ENCODE measurements around the gene DLGAP1. TPM values are rescaled to one million over a fixed set of nuclear protein-coding genes. Genes with fewer than 3 reads are reported as not detected.

DLGAP1 gene
- total and polyA plus RNA-seq, 2 of the 8 experiments (the other 6 are each of a cell fraction or from before 2014, with no cell fraction given): 11.8 to 16.9 TPM

DNA sequence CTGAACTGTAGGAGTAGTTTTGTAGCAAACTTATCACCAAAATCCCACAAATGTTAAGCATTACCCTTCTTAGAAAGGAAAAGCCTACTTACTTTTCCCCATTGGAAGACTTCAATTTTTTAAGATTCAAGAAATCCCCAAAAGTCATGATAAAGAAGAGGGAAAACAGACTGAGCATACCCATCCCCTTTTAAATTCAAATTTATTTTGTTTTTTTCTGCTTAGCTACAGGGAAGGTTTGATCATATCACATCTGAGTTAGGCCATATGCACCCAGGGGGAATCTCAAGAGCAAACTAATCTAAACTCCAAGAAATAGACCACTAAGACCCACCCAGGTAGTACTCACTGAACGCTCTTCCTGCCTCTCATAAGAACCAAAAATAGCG lies 830.6 kb downstream of the DLGAP1 start:
- H3K18ac ChIP-seq (ENCODE audit: extremely low read depth, low read length): peak overlapping the region; percentile 95; the same call in 1 of the 2 replicates
- H2BK20ac ChIP-seq (ENCODE audit: low read length): peak overlapping the region; percentile 8; the same call in 1 of the 2 replicates
- no peaks in the 10 kb centered on the region for H3K23me2 ChIP-seq (ENCODE audit: low read depth, low read length)
- H2BK12ac ChIP-seq (ENCODE audit: low read depth, low read length): peak overlapping the region; percentile 80; the same call in 1 of the 2 replicates
- H3K27ac ChIP-seq (ENCODE audit: low read depth, low read length): peak overlapping the region; percentile 48; the same call in 1 of the 2 replicates
- H2BK120ac ChIP-seq (replicated peaks; ENCODE audit: low read depth, low read length): peak overlapping the region; percentile 76
- H3K79me1 ChIP-seq (ENCODE audit: low read depth, low read length): no peaks in the 10 kb centered on the region
- no peak overlapping the region for H2AK5ac ChIP-seq (ENCODE audit: low read depth, low read length)
- H2BK15ac ChIP-seq (ENCODE audit: low read length): no peak overlapping the region
- H3K23ac ChIP-seq (ENCODE audit: insufficient read length): no peak overlapping the region
- CTCF ChIA-PET (ENCODE audit: partially characterized antibody): interaction anchor here (0.6 to 4.5 kb wide), 4 partner anchors 16 to 162 kb away, joined by 3 to 29 read pairs (median 4); no protein-coding TSS in a partner anchor
- peaks cover 9 to 21% (median 11%) of the 10 kb centered on the region in 4 experiments for H3K4me1 ChIP-seq (replicated peaks in 1 of 4; ENCODE audit: control insufficient read depth in 3 of 4, insufficient read depth in 4 of 4, low read length in 3 of 4)
- 72% methylated on average over 2 of the region's 2 CpGs; no CpG with 5 or more reads in 1 of the 2 experiments for WGBS, 2 experiments (ENCODE audit: extremely low coverage in 1 of 2, insufficient coverage in 1 of 2, insufficient read length in 1 of 2, insufficient replicate concordance in 2 of 2, low coverage in 1 of 2, low lambda C conversion rate in 2 of 2, missing lambda C conversion rate in 1 of 2)
- no peak overlapping the region for H3K4ac ChIP-seq (replicated peaks; ENCODE audit: insufficient read length, low read depth, low read length)
- no peak overlapping the region for H4K8ac ChIP-seq (ENCODE audit: extremely low read depth, insufficient read depth, low read length)
- H3K4me3 ChIP-seq (ENCODE audit: extremely low read depth in 1 of 4, insufficient read depth in 2 of 4, low read depth in 3 of 4, low read length in 4 of 4): peak overlapping the region in 1 of 4 experiments; percentile 4; a peak in 2 of 8 replicates
- H4K91ac ChIP-seq (replicated peaks; ENCODE audit: insufficient read length, low read length): peak overlapping the region; percentile 75
- no peak overlapping the region for H2AFZ ChIP-seq (ENCODE audit: low read length)
- H2BK5ac ChIP-seq (ENCODE audit: low read depth, low read length): peak overlapping the region; percentile 67
- H3K56ac ChIP-seq (replicated peaks; ENCODE audit: insufficient read length, low read depth, low read length): no peak overlapping the region
- H3K9ac ChIP-seq (replicated peaks in 1 of 4; ENCODE audit: extremely low read depth in 1 of 4, low read depth in 3 of 4, low read length in 3 of 4): no peak overlapping the region
- POLR2A ChIA-PET (ENCODE audit: partially characterized antibody): interaction anchor here (0.9 to 2.3 kb wide), 5 partner anchors 14 to 327 kb away, joined by 4 to 29 read pairs (median 11); no protein-coding TSS in a partner anchor
- peaks cover 0 to 2% of the 10 kb centered on the region in 2 experiments; a peak in 1 of 4 replicates for H3K9me3 ChIP-seq (ENCODE audit: insufficient read depth in 2 of 2, low read depth in 1 of 2, low read length in 1 of 2)
- H4K5ac ChIP-seq (ENCODE audit: insufficient read length, low read depth, low read length): no peak overlapping the region
- no peaks in the 10 kb centered on the region for H3K79me2 ChIP-seq (ENCODE audit: control insufficient read depth in 1 of 2, insufficient read depth in 2 of 2, low read length in 2 of 2)
- no peaks in the 10 kb centered on the region for H3K27me3 ChIP-seq (replicated peaks in 1 of 4; ENCODE audit: control insufficient read depth in 3 of 4, extremely low read depth in 1 of 4, insufficient read depth in 3 of 4, low read length in 3 of 4)
- no peaks in the 10 kb centered on the region for H4K20me1 ChIP-seq (replicated peaks in 1 of 2; ENCODE audit: control insufficient read depth in 1 of 2, insufficient read depth in 2 of 2, low read length in 2 of 2)
- DNase-seq (ENCODE audit: low read depth in 1 of 2, low spot score in 2 of 2) (no peak), FAIRE-seq (no peak)
- no peak overlapping the region for H3K14ac ChIP-seq (ENCODE audit: insufficient read length)
- H3K4me2 ChIP-seq (ENCODE audit: insufficient read depth in 1 of 2, low read depth in 2 of 2, low read length in 2 of 2): peak overlapping the region; percentile 31 to 52; a peak in 2 of 4 replicates
- H3K36me3 ChIP-seq (ENCODE audit: control insufficient read depth in 2 of 4, insufficient read depth in 4 of 4, low read length in 3 of 4): no peaks in the 10 kb centered on the region
- TF ChIP-seq, protein P1, sequence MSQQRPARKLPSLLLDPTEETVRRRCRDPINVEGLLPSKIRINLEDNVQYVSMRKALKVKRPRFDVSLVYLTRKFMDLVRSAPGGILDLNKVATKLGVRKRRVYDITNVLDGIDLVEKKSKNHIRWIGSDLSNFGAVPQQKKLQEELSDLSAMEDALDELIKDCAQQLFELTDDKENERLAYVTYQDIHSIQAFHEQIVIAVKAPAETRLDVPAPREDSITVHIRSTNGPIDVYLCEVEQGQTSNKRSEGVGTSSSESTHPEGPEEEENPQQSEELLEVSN (IDR thresholded peaks at IDR 0.05): no peak
